Measurements from ENCODE around the gene ATP8B4. TPM values are rescaled to one million over a fixed set of nuclear protein-coding genes. Genes with fewer than 3 reads are reported as not detected.

ATP8B4 gene
- total and polyA plus RNA-seq, 2 donors (not counting 1 experiment from before 2014, with no cell fraction given), result 3.5 to 19.5 TPM

GRCh38 chr15:50077651-50078050 is 41.4 kb downstream of the ATP8B4 start:
- Histone ChIP-seq H3K4me2 (ENCODE audit: extremely low read depth, insufficient read depth, low read length) (no peak overlapping the region), H3K4me3 (replicated peaks in 1 of 4; ENCODE audit: control extremely low read depth in 1 of 4, insufficient read depth in 1 of 4, low read depth in 3 of 4, low read length in 4 of 4) (no peak overlapping the region), H3K4me1 (ENCODE audit: control insufficient read depth, extremely low read depth, insufficient read depth, low read length) (no peaks in the 10 kb centered on the region), H4K20me1 (ENCODE audit: control insufficient read depth, extremely low read depth, insufficient read depth, low read length) (no peaks in the 10 kb centered on the region), H3K79me2 (ENCODE audit: control insufficient read depth, insufficient read depth, low read length) (no peaks in the 10 kb centered on the region), H2AFZ (ENCODE audit: low read length) (no peak overlapping the region), H3K9me3 (ENCODE audit: control insufficient read depth, insufficient read depth, low read depth, low read length) (no peaks in the 10 kb centered on the region), H3K9ac (ENCODE audit: insufficient read depth, low read length) (no peak overlapping the region), H3K27me3 (ENCODE audit: control insufficient read depth, insufficient read depth, low read length) (no peaks in the 10 kb centered on the region), H3K27ac (ENCODE audit: insufficient read depth, low read length) (no peak overlapping the region), H3K36me3 (ENCODE audit: control insufficient read depth, insufficient read depth, low read length) (no peaks in the 10 kb centered on the region)
- no peak for DNase-seq (ENCODE audit: low read depth in 2 of 2)
- no peak for TF ChIP-seq CTCF (conservative IDR thresholded peaks at IDR 0.05 in 1 of 2, IDR thresholded peaks at IDR 0.05 in 1 of 2; ENCODE audit: low read depth in 1 of 2, low read length in 2 of 2)
- TF ChIP-seq EZH2 (IDR thresholded peaks at IDR 0.05; ENCODE audit: low read length, missing control alignments), result no peak

GRCh38 chr15:50077176-50077575 is 41.9 kb downstream of the ATP8B4 start:
- Histone ChIP-seq H3K36me3 (ENCODE audit: control insufficient read depth, insufficient read depth, low read length) (no peaks in the 10 kb centered on the region), H3K4me2 (ENCODE audit: extremely low read depth, insufficient read depth, low read length) (no peak overlapping the region), H3K9me3 (ENCODE audit: control insufficient read depth, insufficient read depth, low read depth, low read length) (no peaks in the 10 kb centered on the region), H3K9ac (ENCODE audit: insufficient read depth, low read length) (no peak overlapping the region), H3K4me3 (replicated peaks in 1 of 4; ENCODE audit: control extremely low read depth in 1 of 4, insufficient read depth in 1 of 4, low read depth in 3 of 4, low read length in 4 of 4) (no peak overlapping the region), H3K27me3 (ENCODE audit: control insufficient read depth, insufficient read depth, low read length) (no peaks in the 10 kb centered on the region), H4K20me1 (ENCODE audit: control insufficient read depth, extremely low read depth, insufficient read depth, low read length) (no peaks in the 10 kb centered on the region), H3K4me1 (ENCODE audit: control insufficient read depth, extremely low read depth, insufficient read depth, low read length) (no peaks in the 10 kb centered on the region), H3K79me2 (ENCODE audit: control insufficient read depth, insufficient read depth, low read length) (no peaks in the 10 kb centered on the region), H3K27ac (ENCODE audit: insufficient read depth, low read length) (no peak overlapping the region), H2AFZ (ENCODE audit: low read length) (no peak overlapping the region)
- no peak for DNase-seq (ENCODE audit: low read depth in 2 of 2)
- no peak for TF ChIP-seq EZH2 (IDR thresholded peaks at IDR 0.05; ENCODE audit: low read length, missing control alignments)
- TF ChIP-seq CTCF (conservative IDR thresholded peaks at IDR 0.05 in 1 of 2, IDR thresholded peaks at IDR 0.05 in 1 of 2; ENCODE audit: low read depth in 1 of 2, low read length in 2 of 2), result no peak

GRCh38 chr15:50075319-50075718 is 43.7 kb downstream of the ATP8B4 start:
- Histone ChIP-seq H3K27ac (ENCODE audit: insufficient read depth, low read length) (no peak overlapping the region), H3K9me3 (ENCODE audit: control insufficient read depth, insufficient read depth, low read depth, low read length) (no peaks in the 10 kb centered on the region), H3K4me3 (replicated peaks in 1 of 4; ENCODE audit: control extremely low read depth in 1 of 4, insufficient read depth in 1 of 4, low read depth in 3 of 4, low read length in 4 of 4) (no peak overlapping the region), H4K20me1 (ENCODE audit: control insufficient read depth, extremely low read depth, insufficient read depth, low read length) (no peaks in the 10 kb centered on the region), H3K9ac (ENCODE audit: insufficient read depth, low read length) (no peak overlapping the region), H3K36me3 (ENCODE audit: control insufficient read depth, insufficient read depth, low read length) (no peaks in the 10 kb centered on the region), H3K79me2 (ENCODE audit: control insufficient read depth, insufficient read depth, low read length) (no peaks in the 10 kb centered on the region), H2AFZ (ENCODE audit: low read length) (no peak overlapping the region), H3K4me2 (ENCODE audit: extremely low read depth, insufficient read depth, low read length) (no peak overlapping the region), H3K4me1 (ENCODE audit: control insufficient read depth, extremely low read depth, insufficient read depth, low read length) (no peaks in the 10 kb centered on the region), H3K27me3 (ENCODE audit: control insufficient read depth, insufficient read depth, low read length) (no peaks in the 10 kb centered on the region)
- TF ChIP-seq CTCF (conservative IDR thresholded peaks at IDR 0.05 in 1 of 2, IDR thresholded peaks at IDR 0.05 in 1 of 2; ENCODE audit: low read depth in 1 of 2, low read length in 2 of 2), result no peak
- no peak for TF ChIP-seq EZH2 (IDR thresholded peaks at IDR 0.05; ENCODE audit: low read length, missing control alignments)
- DNase-seq (ENCODE audit: low read depth in 2 of 2), result no peak
